ENCODE measurements around the gene YJEFN3.

YJEFN3 gene

DNA sequence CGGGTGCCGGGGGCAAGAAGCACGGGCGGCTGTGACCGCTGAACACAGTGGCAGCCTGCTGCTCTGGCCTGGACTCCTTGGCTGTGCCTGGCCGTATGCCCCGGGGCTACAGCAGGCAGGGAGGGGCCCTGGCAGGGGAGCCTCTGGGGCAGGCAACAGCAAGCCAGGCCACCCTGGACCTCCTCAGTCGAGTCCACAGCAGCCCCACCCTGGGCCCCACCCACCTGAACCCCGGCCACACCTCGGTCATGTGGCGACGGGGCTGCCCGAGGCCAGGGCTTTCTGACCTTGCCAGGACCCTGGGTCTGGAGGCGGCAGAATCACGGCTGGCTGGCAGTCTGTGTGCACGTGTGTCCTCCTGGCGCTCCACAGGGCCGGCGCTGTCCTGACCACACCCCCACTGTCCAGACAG lies 18.0 kb downstream of the YJEFN3 start:
- TF ChIP-seq, protein P1, sequence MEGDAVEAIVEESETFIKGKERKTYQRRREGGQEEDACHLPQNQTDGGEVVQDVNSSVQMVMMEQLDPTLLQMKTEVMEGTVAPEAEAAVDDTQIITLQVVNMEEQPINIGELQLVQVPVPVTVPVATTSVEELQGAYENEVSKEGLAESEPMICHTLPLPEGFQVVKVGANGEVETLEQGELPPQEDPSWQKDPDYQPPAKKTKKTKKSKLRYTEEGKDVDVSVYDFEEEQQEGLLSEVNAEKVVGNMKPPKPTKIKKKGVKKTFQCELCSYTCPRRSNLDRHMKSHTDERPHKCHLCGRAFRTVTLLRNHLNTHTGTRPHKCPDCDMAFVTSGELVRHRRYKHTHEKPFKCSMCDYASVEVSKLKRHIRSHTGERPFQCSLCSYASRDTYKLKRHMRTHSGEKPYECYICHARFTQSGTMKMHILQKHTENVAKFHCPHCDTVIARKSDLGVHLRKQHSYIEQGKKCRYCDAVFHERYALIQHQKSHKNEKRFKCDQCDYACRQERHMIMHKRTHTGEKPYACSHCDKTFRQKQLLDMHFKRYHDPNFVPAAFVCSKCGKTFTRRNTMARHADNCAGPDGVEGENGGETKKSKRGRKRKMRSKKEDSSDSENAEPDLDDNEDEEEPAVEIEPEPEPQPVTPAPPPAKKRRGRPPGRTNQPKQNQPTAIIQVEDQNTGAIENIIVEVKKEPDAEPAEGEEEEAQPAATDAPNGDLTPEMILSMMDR (conservative IDR thresholded peaks at IDR 0.05; ENCODE audit: low read length) = no peak
- H3K4me3 ChIP-seq (ENCODE audit: low read length) = no peak overlapping the region
- DNase-seq (ENCODE audit: low read depth) = no peak

DNA sequence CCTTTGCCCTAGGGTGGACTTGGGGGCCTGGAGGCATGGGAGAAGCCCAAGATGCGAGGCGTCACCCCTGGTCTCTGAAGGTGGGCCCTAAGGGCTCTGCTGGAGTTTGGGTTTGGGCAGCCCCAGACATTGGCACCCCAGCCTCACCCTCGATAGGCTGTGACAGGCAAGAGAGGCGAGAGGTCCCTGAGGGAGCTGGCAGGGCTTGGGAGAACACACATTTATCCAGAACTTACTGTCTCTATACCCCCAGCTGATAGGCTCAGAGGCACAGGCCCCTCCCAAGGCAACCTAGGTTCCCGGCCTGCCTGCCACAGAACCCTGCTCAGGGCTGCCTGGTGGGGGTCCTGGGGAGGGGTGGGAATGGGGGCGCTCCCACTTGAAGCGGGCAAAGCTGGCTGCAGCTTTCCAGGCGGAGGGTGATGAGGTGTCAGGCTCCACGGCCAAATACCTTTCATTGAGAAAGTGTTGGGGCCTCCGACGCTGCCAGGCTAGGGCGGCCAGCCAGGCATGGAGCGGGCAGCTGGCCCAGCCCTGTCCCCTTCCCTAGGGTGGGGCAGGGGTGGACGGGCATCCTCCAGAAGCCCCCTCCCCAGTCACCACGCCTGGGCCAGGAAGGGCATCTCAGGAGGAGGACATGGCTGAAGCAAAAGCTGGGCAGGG lies 19.1 kb downstream of the YJEFN3 start:
- H3K4me3 ChIP-seq (ENCODE audit: low read length) = no peak overlapping the region
- TF ChIP-seq, protein P1 (conservative IDR thresholded peaks at IDR 0.05; ENCODE audit: low read length) = no peak

DNA sequence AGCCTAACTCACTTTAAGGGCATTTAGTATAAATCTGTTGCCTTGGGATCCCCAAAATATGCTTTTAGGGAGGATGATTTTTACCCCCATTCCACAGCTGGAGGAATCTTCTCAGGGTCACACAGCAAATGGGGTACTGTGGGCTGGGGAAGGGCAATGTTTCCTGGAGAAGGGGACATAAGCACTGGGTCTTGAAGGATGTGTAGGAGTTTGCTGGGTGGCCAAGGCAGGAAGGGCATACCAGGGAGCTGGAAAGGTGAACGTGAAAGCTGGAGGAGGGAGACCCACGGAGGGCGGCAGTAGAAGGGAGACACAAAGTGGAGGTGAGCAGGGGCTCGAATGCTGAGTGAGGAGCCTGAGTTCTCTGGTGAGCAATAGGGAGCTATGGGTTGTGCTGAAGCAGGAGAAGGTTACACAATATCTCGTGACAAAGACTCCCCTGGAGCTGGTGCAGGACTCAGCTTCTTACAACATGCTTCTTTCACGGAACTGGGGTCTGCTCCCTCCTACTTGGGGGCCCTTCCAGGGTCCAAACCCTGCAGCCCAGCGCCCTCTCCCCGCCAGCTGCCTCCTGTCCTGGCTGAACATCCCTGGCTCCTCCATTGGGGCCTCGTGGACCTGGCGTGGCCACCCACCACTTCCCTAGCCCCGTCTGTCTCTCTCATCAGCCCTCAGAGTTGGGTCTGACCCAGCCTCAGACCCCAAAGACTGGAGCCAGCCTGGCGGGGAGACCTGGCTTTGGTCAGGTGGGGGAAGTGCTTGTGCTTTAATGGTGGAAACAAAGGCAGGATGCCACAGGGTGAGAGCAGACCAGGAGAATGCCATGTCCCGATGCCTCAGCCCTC lies 20.4 kb downstream of the YJEFN3 start:
- no peak overlapping the region for H3K4me3 ChIP-seq (ENCODE audit: low read length)
- DNase-seq (ENCODE audit: low read depth) = no peak

More for the DNA sequence above, 19.1 kb downstream of the YJEFN3 start:
- DNase-seq (ENCODE audit: low read depth) = no peak

DNA sequence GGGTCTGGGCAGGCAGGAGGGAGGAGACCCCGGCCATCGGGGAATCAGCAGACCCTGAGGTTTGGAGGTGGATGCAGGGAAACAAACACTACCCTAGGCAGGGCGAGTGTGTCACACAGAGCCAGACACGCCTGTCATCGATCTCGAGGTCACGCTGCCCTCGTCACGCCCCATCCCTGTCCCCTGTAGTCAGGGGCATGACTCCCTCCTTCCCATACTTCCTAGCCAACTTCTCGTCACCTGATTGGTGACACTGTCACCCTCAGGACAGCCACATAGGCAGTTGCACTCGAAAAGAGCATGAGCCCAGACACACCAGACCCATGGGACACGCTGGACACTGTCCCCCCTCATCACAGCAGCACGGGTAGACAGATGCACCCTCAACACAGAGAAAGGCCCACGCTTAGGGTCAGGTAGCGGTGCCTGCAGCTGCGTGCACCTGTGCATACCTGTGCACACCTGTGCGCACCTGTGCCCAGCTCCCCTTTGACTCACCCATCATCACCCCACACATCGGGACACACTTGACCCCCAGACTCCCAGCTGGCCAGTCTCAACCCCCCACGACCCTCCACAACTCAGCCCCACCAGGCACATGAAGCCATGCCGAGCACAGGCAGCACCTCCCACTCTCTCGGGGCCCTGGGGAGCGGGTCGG lies 21.2 kb downstream of the YJEFN3 start:
- TF ChIP-seq, protein P1 (conservative IDR thresholded peaks at IDR 0.05; ENCODE audit: low read length) = no peak
- DNase-seq (ENCODE audit: low read depth) = no peak
- H3K4me3 ChIP-seq (ENCODE audit: low read length) = no peak overlapping the region

More for the DNA sequence above, 20.4 kb downstream of the YJEFN3 start:
- TF ChIP-seq, protein P1 (conservative IDR thresholded peaks at IDR 0.05; ENCODE audit: low read length) = no peak

DNA sequence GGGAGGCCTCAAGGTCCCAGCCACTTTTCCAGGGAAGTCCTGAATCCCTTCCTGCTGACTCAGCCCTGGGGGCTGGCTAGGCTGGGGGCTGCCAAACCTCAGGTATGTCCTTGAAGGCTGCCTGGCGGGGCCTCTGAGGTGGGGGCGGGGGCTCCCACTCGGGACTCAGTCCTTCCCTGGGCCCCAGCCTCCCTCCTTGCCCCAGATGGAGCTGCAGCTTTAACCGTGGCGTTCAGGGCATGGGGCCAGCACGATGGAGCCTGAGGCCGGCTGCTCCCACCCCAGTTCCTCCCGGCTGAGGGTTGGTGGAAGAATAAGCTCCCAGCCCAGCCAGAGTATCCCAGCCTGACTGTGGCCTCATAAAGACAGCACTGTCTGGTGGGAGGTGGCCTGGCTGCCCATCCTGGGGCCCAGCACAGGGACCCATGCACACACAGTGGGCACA lies 21.8 kb downstream of the YJEFN3 start:
- DNase-seq (ENCODE audit: low read depth) = peak; percentile 73
- TF ChIP-seq, protein P1 (conservative IDR thresholded peaks at IDR 0.05; ENCODE audit: low read length) = no peak
- H3K4me3 ChIP-seq (ENCODE audit: low read length) = no peak overlapping the region

DNA sequence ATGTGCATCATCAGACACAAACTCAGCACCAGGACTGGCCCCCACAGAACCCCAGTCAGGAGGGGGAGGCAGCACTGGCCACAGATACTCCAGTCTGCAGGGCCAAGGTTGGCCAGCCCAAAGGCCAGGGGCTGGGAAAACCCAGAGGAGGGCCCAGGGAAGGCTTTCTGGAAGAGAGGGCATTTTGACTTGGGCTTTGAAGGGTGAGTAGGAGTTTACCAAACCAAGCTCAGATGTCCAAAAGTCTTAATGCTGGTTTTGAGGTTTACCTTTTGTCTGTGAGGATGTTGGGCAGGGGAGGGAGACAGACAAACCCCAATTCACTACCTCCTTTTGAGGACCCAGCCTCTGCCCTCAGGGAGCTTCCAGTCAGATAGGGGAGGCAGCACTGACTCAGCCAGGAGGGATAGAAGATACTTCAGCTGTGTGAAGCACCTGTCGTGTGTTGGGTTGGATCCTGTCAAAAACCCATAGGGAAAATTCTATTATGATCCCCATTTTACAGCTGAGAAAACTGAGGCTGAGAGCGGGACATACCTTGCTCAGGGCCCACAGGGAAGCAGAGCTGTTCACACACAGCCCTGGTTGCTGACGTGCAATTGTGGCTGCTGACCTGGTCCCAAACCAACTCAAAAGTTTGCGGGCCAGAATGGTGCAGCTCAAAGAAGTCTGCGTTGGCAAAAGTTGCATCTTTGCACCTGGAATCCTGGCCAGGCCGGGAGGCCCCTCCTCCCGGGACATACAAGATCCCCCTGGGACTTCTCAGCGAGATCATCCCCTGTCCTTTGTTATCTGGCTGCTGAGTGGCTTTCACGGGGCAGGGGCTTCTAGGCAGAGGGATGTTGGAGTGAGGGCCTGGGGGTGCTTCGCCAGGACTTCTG lies 22.5 kb downstream of the YJEFN3 start:
- TF ChIP-seq, protein P1 (conservative IDR thresholded peaks at IDR 0.05; ENCODE audit: low read length) = no peak
- DNase-seq (ENCODE audit: low read depth) = no peak
- no peak overlapping the region for H3K4me3 ChIP-seq (ENCODE audit: low read length)
